Right lung (tissue), 10 donors: Measurements from ENCODE around the gene ZFP37. TPM values are rescaled to one million over a fixed set of nuclear protein-coding genes. Genes with fewer than 3 reads are reported as not detected.
"Not testable (repeated sequence)": the region's sequence is repeated elsewhere in the genome, so short reads cannot be mapped to it uniquely, and the experiment has no call there.

Experiments used
- DNase-seq, 2 donors: peaks; one replicate each; pipeline ENCODE4 v3.0.0-alpha.2; 2013
- long read RNA-seq, 8 donors: transcript quantifications; one replicate each; lab custom pipeline, GENCODE V29; 2026
- polyA plus RNA-seq, 5 donors: library from polyadenylated mRNA; unstranded; fragments of 120-200 nt; gene quantifications; one replicate each; pipeline versions ENCODE4 v1.2.1 to v1.2.3, GENCODE V29; 2013; ENCODE audit warnings: inconsistent platforms in 1 of 5, low replicate concordance in 1 of 5; ENCODE audit not compliant: insufficient read length in 5 of 5, insufficient read depth in 1 of 5

Gene ZFP37
- polyA plus RNA-seq = 10 to 100 TPM; 10.5 to 17.8 (median 13.5) TPM
- long read RNA-seq, donor 1, full-length matches to known transcripts = 5 of 5 reads
- long read RNA-seq, donor 1, partial matches to known transcripts = 0 of 5 reads
- long read RNA-seq, donor 1, other reads (novel, unspliced or antisense) = 0 of 5 reads
- long read RNA-seq, donor 2 = 0 reads
- long read RNA-seq, donor 3, partial matches to known transcripts = 0 of 2 reads
- long read RNA-seq, donor 3, other reads (novel, unspliced or antisense) = 0 of 2 reads
- long read RNA-seq, donor 4, full-length matches to known transcripts = 4 of 4 reads
- long read RNA-seq, donor 4, partial matches to known transcripts = 0 of 4 reads
- long read RNA-seq, donor 4, other reads (novel, unspliced or antisense) = 0 of 4 reads
- long read RNA-seq, donor 5, full-length matches to known transcripts = 7 of 7 reads
- long read RNA-seq, donor 5, partial matches to known transcripts = 0 of 7 reads
- long read RNA-seq, donor 5, other reads (novel, unspliced or antisense) = 0 of 7 reads
- long read RNA-seq, donor 6, full-length matches to known transcripts = 4 of 4 reads
- long read RNA-seq, donor 6, partial matches to known transcripts = 0 of 4 reads
- long read RNA-seq, donor 6, other reads (novel, unspliced or antisense) = 0 of 4 reads
- long read RNA-seq, donor 7 = 0 reads
- long read RNA-seq, donor 8, full-length matches to known transcripts = 3 of 3 reads
- long read RNA-seq, donor 8, partial matches to known transcripts = 0 of 3 reads
- long read RNA-seq, donor 8, other reads (novel, unspliced or antisense) = 0 of 3 reads

GRCh38 chr9:113056191-113057106 lies at the start of gene ZFP37:
TSS of gene ZFP37 (minus strand) at chr9:113056724. CDS start at chr9:113056688, 36 bp downstream.
- DNase-seq = peak; percentile 95 to 96

- DNase-seq = not testable (repeated sequence)
These were observed 48.8 kb upstream of the ZFP37 start for GRCh38 chr9:113105345-113105744.

GRCh38 chr9:113095561-113095960 lies 39.0 kb upstream of the ZFP37 start:
- DNase-seq = no peak

GRCh38 chr9:113089924-113090323 lies 33.4 kb upstream of the ZFP37 start:
- DNase-seq = not testable (repeated sequence)

- not testable (repeated sequence) for DNase-seq
These were observed 32.6 kb upstream of the ZFP37 start for GRCh38 chr9:113089143-113089505.

- not testable (repeated sequence) for DNase-seq
These were observed 32.1 kb upstream of the ZFP37 start for GRCh38 chr9:113088456-113089142.

GRCh38 chr9:113062932-113063310 lies 6.4 kb upstream of the ZFP37 start:
- not testable (repeated sequence) for DNase-seq

- DNase-seq = not testable (repeated sequence)
These were observed 5.9 kb upstream of the ZFP37 start for GRCh38 chr9:113062256-113062931.

- not testable (repeated sequence) for DNase-seq
These were observed 4.7 kb upstream of the ZFP37 start for GRCh38 chr9:113061072-113061850.

- not testable (repeated sequence) for DNase-seq
These were observed 3.2 kb upstream of the ZFP37 start for GRCh38 chr9:113059581-113060284.

GRCh38 chr9:113057193-113057592 lies 669 bp upstream of the ZFP37 start:
- DNase-seq = no peak

- no peak for DNase-seq
These were observed 13.5 kb downstream of the ZFP37 start for GRCh38 chr9:113042884-113043657.

GRCh38 chr9:113026200-113026599 lies 30.3 kb downstream of the ZFP37 start:
- no peak for DNase-seq

- no peak for DNase-seq
These were observed 38.3 kb downstream of the ZFP37 start for GRCh38 chr9:113018247-113018646.

- peak in 1 of 2 donors; percentile 2 for DNase-seq
These were observed 44.0 kb downstream of the ZFP37 start for GRCh38 chr9:113012492-113012891.

- DNase-seq = peak; percentile 69 to 71
These were observed 44.6 kb downstream of the ZFP37 start, which contains the start of gene ZNF883 for GRCh38 chr9:113011911-113012381. TSS of gene ZNF883 (minus strand) at chr9:113012192.

- DNase-seq = no peak
These were observed 50.7 kb downstream of the ZFP37 start for GRCh38 chr9:113005777-113006176.
